ENCODE results near the gene ZNF592.

DNA sequence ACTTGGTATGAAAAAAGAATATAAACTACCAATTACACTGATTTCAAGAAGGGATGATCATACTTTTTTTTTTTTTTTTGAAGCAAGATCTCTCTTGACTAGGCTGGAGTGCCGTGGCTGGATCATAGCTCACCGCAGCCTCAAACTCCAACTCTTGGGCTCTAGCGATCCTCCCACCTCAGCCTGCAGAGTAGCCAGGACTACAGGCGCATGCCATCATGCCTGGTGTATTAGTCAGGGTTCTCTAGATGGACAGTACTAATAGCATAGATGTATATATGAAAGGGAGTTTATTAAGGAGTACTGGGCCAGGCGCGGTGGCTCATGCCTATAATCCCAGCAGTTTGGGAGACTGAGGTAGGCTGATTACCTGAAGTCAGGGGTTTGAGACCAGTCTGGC, 21.0 kb upstream of the ZNF592 start:
- TF ChIP-seq TCF7L2 (IDR thresholded peaks at IDR 0.05; ENCODE audit: low read depth, low read length) (no peak), EZH2 (conservative IDR thresholded peaks at IDR 0.05; ENCODE audit: low read depth, low read length) (no peak), POLR2AphosphoS5 (IDR thresholded peaks at IDR 0.05; ENCODE audit: low read depth, low read length) (no peak), ZBTB20 (CRISPR knock-in tag; IDR thresholded peaks at IDR 0.05; ENCODE audit: borderline replicate concordance, low read depth) (no peak), BHLHE40 (IDR thresholded peaks at IDR 0.05; ENCODE audit: low read length) (no peak), ZSCAN20 (CRISPR knock-in tag; IDR thresholded peaks at IDR 0.05; ENCODE audit: borderline replicate concordance) (no peak), FOXA1 (IDR thresholded peaks at IDR 0.05) (no peak), FOXA1 (CRISPR knock-in tag; IDR thresholded peaks at IDR 0.05) (no peak), ZNF432 (CRISPR knock-in tag; IDR thresholded peaks at IDR 0.05; ENCODE audit: borderline replicate concordance) (no peak), FLYWCH1 (CRISPR knock-in tag; IDR thresholded peaks at IDR 0.05) (no peak)
- TF ChIP-seq, protein P1, sequence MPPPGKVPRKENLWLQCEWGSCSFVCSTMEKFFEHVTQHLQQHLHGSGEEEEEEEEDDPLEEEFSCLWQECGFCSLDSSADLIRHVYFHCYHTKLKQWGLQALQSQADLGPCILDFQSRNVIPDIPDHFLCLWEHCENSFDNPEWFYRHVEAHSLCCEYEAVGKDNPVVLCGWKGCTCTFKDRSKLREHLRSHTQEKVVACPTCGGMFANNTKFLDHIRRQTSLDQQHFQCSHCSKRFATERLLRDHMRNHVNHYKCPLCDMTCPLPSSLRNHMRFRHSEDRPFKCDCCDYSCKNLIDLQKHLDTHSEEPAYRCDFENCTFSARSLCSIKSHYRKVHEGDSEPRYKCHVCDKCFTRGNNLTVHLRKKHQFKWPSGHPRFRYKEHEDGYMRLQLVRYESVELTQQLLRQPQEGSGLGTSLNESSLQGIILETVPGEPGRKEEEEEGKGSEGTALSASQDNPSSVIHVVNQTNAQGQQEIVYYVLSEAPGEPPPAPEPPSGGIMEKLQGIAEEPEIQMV (CRISPR knock-in tag; IDR thresholded peaks at IDR 0.05; ENCODE audit: low read depth) = no peak
- TF ChIP-seq, protein P2, sequence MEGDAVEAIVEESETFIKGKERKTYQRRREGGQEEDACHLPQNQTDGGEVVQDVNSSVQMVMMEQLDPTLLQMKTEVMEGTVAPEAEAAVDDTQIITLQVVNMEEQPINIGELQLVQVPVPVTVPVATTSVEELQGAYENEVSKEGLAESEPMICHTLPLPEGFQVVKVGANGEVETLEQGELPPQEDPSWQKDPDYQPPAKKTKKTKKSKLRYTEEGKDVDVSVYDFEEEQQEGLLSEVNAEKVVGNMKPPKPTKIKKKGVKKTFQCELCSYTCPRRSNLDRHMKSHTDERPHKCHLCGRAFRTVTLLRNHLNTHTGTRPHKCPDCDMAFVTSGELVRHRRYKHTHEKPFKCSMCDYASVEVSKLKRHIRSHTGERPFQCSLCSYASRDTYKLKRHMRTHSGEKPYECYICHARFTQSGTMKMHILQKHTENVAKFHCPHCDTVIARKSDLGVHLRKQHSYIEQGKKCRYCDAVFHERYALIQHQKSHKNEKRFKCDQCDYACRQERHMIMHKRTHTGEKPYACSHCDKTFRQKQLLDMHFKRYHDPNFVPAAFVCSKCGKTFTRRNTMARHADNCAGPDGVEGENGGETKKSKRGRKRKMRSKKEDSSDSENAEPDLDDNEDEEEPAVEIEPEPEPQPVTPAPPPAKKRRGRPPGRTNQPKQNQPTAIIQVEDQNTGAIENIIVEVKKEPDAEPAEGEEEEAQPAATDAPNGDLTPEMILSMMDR (CRISPR knock-in tag; IDR thresholded peaks at IDR 0.05) = no peak
- TF ChIP-seq, protein P3, sequence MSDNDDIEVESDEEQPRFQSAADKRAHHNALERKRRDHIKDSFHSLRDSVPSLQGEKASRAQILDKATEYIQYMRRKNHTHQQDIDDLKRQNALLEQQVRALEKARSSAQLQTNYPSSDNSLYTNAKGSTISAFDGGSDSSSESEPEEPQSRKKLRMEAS (IDR thresholded peaks at IDR 0.05) = no peak
- TF ChIP-seq, protein P4, sequence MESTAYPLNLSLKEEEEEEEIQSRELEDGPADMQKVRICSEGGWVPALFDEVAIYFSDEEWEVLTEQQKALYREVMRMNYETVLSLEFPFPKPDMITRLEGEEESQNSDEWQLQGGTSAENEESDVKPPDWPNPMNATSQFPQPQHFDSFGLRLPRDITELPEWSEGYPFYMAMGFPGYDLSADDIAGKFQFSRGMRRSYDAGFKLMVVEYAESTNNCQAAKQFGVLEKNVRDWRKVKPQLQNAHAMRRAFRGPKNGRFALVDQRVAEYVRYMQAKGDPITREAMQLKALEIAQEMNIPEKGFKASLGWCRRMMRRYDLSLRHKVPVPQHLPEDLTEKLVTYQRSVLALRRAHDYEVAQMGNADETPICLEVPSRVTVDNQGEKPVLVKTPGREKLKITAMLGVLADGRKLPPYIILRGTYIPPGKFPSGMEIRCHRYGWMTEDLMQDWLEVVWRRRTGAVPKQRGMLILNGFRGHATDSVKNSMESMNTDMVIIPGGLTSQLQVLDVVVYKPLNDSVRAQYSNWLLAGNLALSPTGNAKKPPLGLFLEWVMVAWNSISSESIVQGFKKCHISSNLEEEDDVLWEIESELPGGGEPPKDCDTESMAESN (CRISPR knock-in tag; conservative IDR thresholded peaks at IDR 0.05) = no peak
